Endothelial cell of umbilical vein (primary cell): ENCODE results near the gene KAZN. TPM values are rescaled to one million over a fixed set of nuclear protein-coding genes. Genes with fewer than 3 reads are reported as not detected.

Experiments used
- BruUV-seq: library from RNA; stranded (reverse); fragments of 400-500 nt; replicated peaks from 2 replicates; lab custom pipeline; 2021; lab: Mats Ljungman, UMichigan
- CTCF ChIA-PET: fragments of 300-600, 350-600 bp; sonication (Branson Sonifier 250); formaldehyde crosslinking; loops from one replicate; lab custom pipeline; 2021; ENCODE audit warnings: antibody characterized with exemption, inconsistent platforms; lab: Charles Lee
- POLR2A ChIA-PET: fragments of 300-600, 350-600 bp; sonication (Branson Sonifier 250); formaldehyde crosslinking; loops from one replicate; lab custom pipeline; 2021; ENCODE audit warnings: antibody characterized with exemption, inconsistent platforms; lab: Charles Lee
- DNase-seq: peaks from one replicate; pipeline ENCODE4 v3.0.0-alpha.2; 2011; ENCODE audit warnings: low read depth, low spot score
- FAIRE-seq: peaks from 2 replicates; lab custom pipeline; 2011; peaks lifted over from hg19 to GRCh38; lab: Jason Lieb, UNC
- H2AFZ ChIP-seq: 2 replicates; pipeline ENCODE4 v1.6.0; 2012; ENCODE audit warnings: low read depth, low read length, control low read depth, inconsistent platforms
- H3K27ac ChIP-seq: 2 replicates; pipeline ENCODE4 v1.5.1; 2011; ENCODE audit warnings: low read depth, mild to moderate bottlenecking, control low read depth, low read length, moderate library complexity; ENCODE audit not compliant: insufficient read depth
- H3K27me3 ChIP-seq, 2 experiments: 2 replicates each; pipeline versions ENCODE4 v1.6.0 to v1.6.1; 2011; ENCODE audit warnings: low read length in 2 of 2, mixed read lengths in 1 of 2; ENCODE audit not compliant: control insufficient read depth in 2 of 2, insufficient read depth in 2 of 2
- H3K36me3 ChIP-seq, 2 experiments: 2 replicates in 1 of 2; 3 replicates in 1 of 2; pipeline ENCODE4 v1.5.1; 2011; ENCODE audit warnings: low read length in 2 of 2, mild to moderate bottlenecking in 1 of 2, moderate library complexity in 1 of 2; ENCODE audit not compliant: control insufficient read depth in 2 of 2, insufficient read depth in 2 of 2; ENCODE audit errors: extremely low read depth in 1 of 2
- H3K4me1 ChIP-seq: 3 replicates; pipeline ENCODE4 v1.5.1; 2011; ENCODE audit warnings: mild to moderate bottlenecking, low read length; ENCODE audit not compliant: control insufficient read depth, insufficient read depth; ENCODE audit errors: extremely low read depth
- H3K4me2 ChIP-seq: 2 replicates; pipeline ENCODE4 v1.6.1; 2011; ENCODE audit warnings: low read length, control low read depth, mixed read lengths; ENCODE audit not compliant: insufficient read depth
- H3K4me3 ChIP-seq, 3 experiments: fragments of 200-600 bp in 1 of 3; sonication (generic), shearing (Covaris generic) in 1 of 3; replicated peaks in 1 of 3; 2 replicates each; pipeline ENCODE4 v1.5.1; 2011 to 2016; ENCODE audit warnings: control low read depth in 3 of 3, low read length in 3 of 3, mild to moderate bottlenecking in 2 of 3, inconsistent platforms in 1 of 3, low read depth in 1 of 3, moderate library complexity in 1 of 3; ENCODE audit not compliant: insufficient read depth in 1 of 3
- H3K79me2 ChIP-seq: 2 replicates; pipeline ENCODE4 v1.6.0; 2012; ENCODE audit warnings: low read length, inconsistent platforms; ENCODE audit not compliant: control insufficient read depth, insufficient read depth
- H3K9ac ChIP-seq: replicated peaks from 2 replicates; pipeline ENCODE3; 2011; ENCODE audit warnings: low read length, control low read depth; ENCODE audit not compliant: insufficient read depth; ENCODE audit errors: extremely low read depth
- H3K9me1 ChIP-seq: replicated peaks from 3 replicates; pipeline ENCODE4 v1.6.0; 2011; ENCODE audit warnings: mild to moderate bottlenecking, low read length; ENCODE audit not compliant: control insufficient read depth, insufficient read depth; ENCODE audit errors: extremely low read depth
- H3K9me3 ChIP-seq: replicated peaks from 2 replicates; pipeline ENCODE4 v1.5.1; 2012; ENCODE audit warnings: low read length, inconsistent platforms; ENCODE audit not compliant: control insufficient read depth, insufficient read depth
- H4K20me1 ChIP-seq: replicated peaks from 2 replicates; pipeline ENCODE3; 2011; ENCODE audit warnings: mild to moderate bottlenecking, low read length; ENCODE audit not compliant: control insufficient read depth, insufficient read depth; ENCODE audit errors: extremely low read depth
- CTCF ChIP-seq, 2 donors: IDR thresholded peaks; 1 replicate in 1 of 2; 2 replicates in 1 of 2; pipeline ENCODE4 v1.5.1; 2011; ENCODE audit warnings: low read length in 2 of 2, mild to moderate bottlenecking in 2 of 2, moderate library complexity in 2 of 2, control low read depth in 1 of 2, inconsistent platforms in 1 of 2, low read depth in 1 of 2; ENCODE audit not compliant: insufficient read depth in 1 of 2; ENCODE audit errors: extremely low read depth in 1 of 2
- EZH2 ChIP-seq: IDR thresholded peaks from 2 replicates; pipeline ENCODE4 v1.6.1; 2012; ENCODE audit warnings: borderline replicate concordance, low read depth, mild to moderate bottlenecking, moderate library complexity, low read length, inconsistent platforms; ENCODE audit not compliant: severe bottlenecking
- FOS ChIP-seq: IDR thresholded peaks from 2 replicates; pipeline ENCODE4 v1.6.1; 2011; ENCODE audit warnings: mild to moderate bottlenecking, low read length, moderate library complexity, borderline replicate concordance; ENCODE audit not compliant: insufficient read depth
- GATA2 ChIP-seq: IDR thresholded peaks from 2 replicates; pipeline ENCODE4 v1.7.0; 2011; ENCODE audit warnings: low read depth, mild to moderate bottlenecking, moderate library complexity, mixed read lengths, low read length; ENCODE audit not compliant: insufficient read length, insufficient read depth
- JUN ChIP-seq: IDR thresholded peaks from 2 replicates; pipeline ENCODE4 v1.6.1; 2011; ENCODE audit warnings: borderline replicate concordance, low read depth; ENCODE audit not compliant: insufficient read length, insufficient read depth
- MAX ChIP-seq: IDR thresholded peaks from 2 replicates; pipeline ENCODE4 v1.6.1; 2011; ENCODE audit not compliant: insufficient read depth, insufficient read length
- MYC ChIP-seq: IDR thresholded peaks from one replicate; pipeline ENCODE4 v1.6.1; 2011; ENCODE audit warnings: mild to moderate bottlenecking, low read depth, low read length
- POLR2A ChIP-seq: IDR thresholded peaks from 2 replicates; pipeline ENCODE4 v1.6.1; 2012; ENCODE audit warnings: low read depth, mild to moderate bottlenecking, control low read depth, low read length
- POLR2AphosphoS5 ChIP-seq: IDR thresholded peaks from 2 replicates; pipeline ENCODE4 v1.6.1; 2012; ENCODE audit warnings: low read depth, mild to moderate bottlenecking, control low read depth, low read length, moderate library complexity; ENCODE audit not compliant: insufficient read depth
- dilution Hi-C: fragments of 300-500 bp; cut with MboI; formaldehyde crosslinking; loops from one replicate; pipeline ENCODE4 v1.15.0; 2019; ENCODE audit warnings: low sequenced_read_pairs; ENCODE audit not compliant: extremely low pct_ligation_motif_present
- intact Hi-C: fragments of 100-400 bp; cut with micrococcal nuclease; formaldehyde crosslinking; loops from one replicate; pipeline ENCODE4 v1.10.0; 2022
- polyA plus RNA-seq, 4 experiments: library from polyadenylated mRNA; depleted of rRNA in 3 of 4; stranded (reverse) in 3 of 4; unstranded in 1 of 4; fragments of >200 nt; gene quantifications; 2 replicates each; pipeline versions ENCODE4 v1.2.1 to v1.2.3, GENCODE V29; 2011 to 2012; ENCODE audit warnings: missing spikeins in 1 of 4
- total RNA-seq: library from RNA; stranded (reverse); gene quantifications from 2 replicates; pipeline ENCODE4 v1.2.3, GENCODE V29; 2021

KAZN gene
- total and polyA plus RNA-seq, 2 donors (not counting 3 experiments of a cell fraction or from before 2014, with no cell fraction given), result 1.6 to 5.8 TPM

- Histone ChIP-seq H3K9ac (no peak overlapping the region), H3K9me3 (no peaks in the 10 kb centered on the region), H4K20me1 (no peaks in the 10 kb centered on the region), H2AFZ (no peak overlapping the region), H3K4me3 (no peak overlapping the region), H3K4me2 (no peak overlapping the region), H3K79me2 (no peaks in the 10 kb centered on the region), H3K27ac (no peak overlapping the region), H3K4me1 (no peaks in the 10 kb centered on the region), H3K36me3 (no peaks in the 10 kb centered on the region), H3K9me1 (no peaks in the 10 kb centered on the region), H3K27me3 (no peaks in the 10 kb centered on the region)
- TF ChIP-seq GATA2, result no peak
- no peak for TF ChIP-seq FOS
- no peak for TF ChIP-seq EZH2
- no peak for TF ChIP-seq POLR2A
- no peak for TF ChIP-seq JUN
- no peak for FAIRE-seq
- ChIA-PET CTCF (no interaction called here), POLR2A (no interaction called here)
- dilution Hi-C loops, result no loop called here
- no TSS peak for BruUV-seq
- intact Hi-C loops, result no loop called here
- DNase-seq, result no peak
Measured at GRCh38 chr1:14718476-14718875, 120.0 kb downstream of the KAZN start.

- no peaks in the 10 kb centered on the region for H4K20me1 ChIP-seq
- ChIA-PET CTCF (no interaction called here), POLR2A (no interaction called here)
- H3K4me3 ChIP-seq, result no peak overlapping the region
- TF ChIP-seq MYC, result no peak
- no peak for TF ChIP-seq GATA2
- no peak for TF ChIP-seq JUN
- TF ChIP-seq POLR2A, result no peak
- TF ChIP-seq MAX, result no peak
- TF ChIP-seq POLR2AphosphoS5, result no peak
- TF ChIP-seq FOS, result no peak
- no peak for TF ChIP-seq CTCF (IDR thresholded peaks at IDR 0.05; ENCODE audit: extremely low read depth in 1 of 2, insufficient read depth in 1 of 2, low read depth in 1 of 2, low read length in 2 of 2)
- no peak for TF ChIP-seq EZH2
- no peaks in the 10 kb centered on the region for H3K4me1 ChIP-seq
- H3K27me3 ChIP-seq, result no peaks in the 10 kb centered on the region
- no peak overlapping the region for H2AFZ ChIP-seq
- no peak overlapping the region for H3K4me2 ChIP-seq
- no peaks in the 10 kb centered on the region for H3K36me3 ChIP-seq
- dilution Hi-C loops, result no loop called here
- no peaks in the 10 kb centered on the region for H3K79me2 ChIP-seq
- no TSS peak for BruUV-seq
- no peaks in the 10 kb centered on the region for H3K9me1 ChIP-seq
- FAIRE-seq, result no peak
- no peak overlapping the region for H3K9ac ChIP-seq
- no peaks in the 10 kb centered on the region for H3K9me3 ChIP-seq
- no peak for DNase-seq
- intact Hi-C loops, result no loop called here
- no peak overlapping the region for H3K27ac ChIP-seq
Measured at GRCh38 chr1:14723401-14723800, 124.9 kb downstream of the KAZN start.
